Keratinocyte (primary cell): Measurements from ENCODE around the gene FCGR3B.
"Not testable (repeated sequence)": the region's sequence is repeated elsewhere in the genome, so short reads cannot be mapped to it uniquely, and the experiment has no call there.

Source experiments
- EZH2 ChIP-seq: IDR thresholded peaks from one replicate; pipeline ENCODE4 v1.6.1; 2012; ENCODE audit warnings: inconsistent platforms, mild to moderate bottlenecking, low read length, moderate library complexity
- TF ChIP-seq, protein P1 (sequence below), 3 experiments: IDR thresholded peaks in 1 of 3; conservative IDR thresholded peaks in 1 of 3; optimal IDR thresholded peaks in 1 of 3; 2 replicates in 2 of 3; 3 replicates in 1 of 3; pipeline versions ENCODE3 to v1.5.1; 2011; ENCODE audit warnings: low read length in 3 of 3, mild to moderate bottlenecking in 3 of 3, moderate library complexity in 2 of 3, control low read depth in 1 of 3, inconsistent platforms in 1 of 3; ENCODE audit not compliant: insufficient read depth in 2 of 3; ENCODE audit errors: extremely low read depth in 1 of 3

GRCh38 chr1:161613142-161613514 lies 17.8 kb downstream of the FCGR3B start:
- TF ChIP-seq, protein P1, sequence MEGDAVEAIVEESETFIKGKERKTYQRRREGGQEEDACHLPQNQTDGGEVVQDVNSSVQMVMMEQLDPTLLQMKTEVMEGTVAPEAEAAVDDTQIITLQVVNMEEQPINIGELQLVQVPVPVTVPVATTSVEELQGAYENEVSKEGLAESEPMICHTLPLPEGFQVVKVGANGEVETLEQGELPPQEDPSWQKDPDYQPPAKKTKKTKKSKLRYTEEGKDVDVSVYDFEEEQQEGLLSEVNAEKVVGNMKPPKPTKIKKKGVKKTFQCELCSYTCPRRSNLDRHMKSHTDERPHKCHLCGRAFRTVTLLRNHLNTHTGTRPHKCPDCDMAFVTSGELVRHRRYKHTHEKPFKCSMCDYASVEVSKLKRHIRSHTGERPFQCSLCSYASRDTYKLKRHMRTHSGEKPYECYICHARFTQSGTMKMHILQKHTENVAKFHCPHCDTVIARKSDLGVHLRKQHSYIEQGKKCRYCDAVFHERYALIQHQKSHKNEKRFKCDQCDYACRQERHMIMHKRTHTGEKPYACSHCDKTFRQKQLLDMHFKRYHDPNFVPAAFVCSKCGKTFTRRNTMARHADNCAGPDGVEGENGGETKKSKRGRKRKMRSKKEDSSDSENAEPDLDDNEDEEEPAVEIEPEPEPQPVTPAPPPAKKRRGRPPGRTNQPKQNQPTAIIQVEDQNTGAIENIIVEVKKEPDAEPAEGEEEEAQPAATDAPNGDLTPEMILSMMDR (optimal IDR thresholded peaks at IDR 0.05 in 1 of 3, IDR thresholded peaks at IDR 0.05 in 1 of 3, conservative IDR thresholded peaks at IDR 0.05 in 1 of 3; ENCODE audit: extremely low read depth in 1 of 3, insufficient read depth in 2 of 3, low read length in 3 of 3) = not testable (repeated sequence)
- TF ChIP-seq EZH2 = not testable (repeated sequence)
